HG02763 (cell line): ENCODE measurements around the gene YIPF2.
"Not testable (repeated sequence)": the region's sequence is repeated elsewhere in the genome, so short reads cannot be mapped to it uniquely, and the experiment has no call there.

Experiments used
- ATAC-seq: cut with Tn5 transposase; IDR thresholded peaks from one replicate; pipeline ENCODE4 v1.9.1; 2021; ENCODE audit warnings: mild to moderate bottlenecking, moderate library complexity; ENCODE audit not compliant: unreplicated experiment

Gene YIPF2

DNA sequence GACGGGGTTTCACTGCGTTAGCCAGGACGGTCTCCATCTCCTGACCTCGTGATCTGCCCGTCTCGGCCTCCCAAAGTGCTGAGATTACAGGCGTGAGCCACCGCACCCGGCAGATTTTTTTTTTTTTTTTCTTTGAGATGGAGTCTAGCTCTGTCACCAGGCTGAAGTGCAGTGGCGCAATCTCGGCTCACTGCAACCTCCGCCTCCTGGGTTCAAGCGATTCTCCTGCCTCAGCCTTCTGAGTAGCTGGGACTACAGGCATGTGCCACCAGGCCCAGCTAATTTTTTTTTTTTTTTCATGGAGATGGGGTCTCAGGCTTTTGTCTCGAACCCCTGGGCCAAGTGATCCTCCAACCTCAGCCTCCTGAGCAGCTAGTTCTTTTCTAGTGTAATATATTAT is 13.2 kb upstream of the YIPF2 start:
- ATAC-seq = not testable (repeated sequence)

GRCh38 chr19:10936661-10937084 is 8.2 kb upstream of the YIPF2 start:
- ATAC-seq = no peak

DNA sequence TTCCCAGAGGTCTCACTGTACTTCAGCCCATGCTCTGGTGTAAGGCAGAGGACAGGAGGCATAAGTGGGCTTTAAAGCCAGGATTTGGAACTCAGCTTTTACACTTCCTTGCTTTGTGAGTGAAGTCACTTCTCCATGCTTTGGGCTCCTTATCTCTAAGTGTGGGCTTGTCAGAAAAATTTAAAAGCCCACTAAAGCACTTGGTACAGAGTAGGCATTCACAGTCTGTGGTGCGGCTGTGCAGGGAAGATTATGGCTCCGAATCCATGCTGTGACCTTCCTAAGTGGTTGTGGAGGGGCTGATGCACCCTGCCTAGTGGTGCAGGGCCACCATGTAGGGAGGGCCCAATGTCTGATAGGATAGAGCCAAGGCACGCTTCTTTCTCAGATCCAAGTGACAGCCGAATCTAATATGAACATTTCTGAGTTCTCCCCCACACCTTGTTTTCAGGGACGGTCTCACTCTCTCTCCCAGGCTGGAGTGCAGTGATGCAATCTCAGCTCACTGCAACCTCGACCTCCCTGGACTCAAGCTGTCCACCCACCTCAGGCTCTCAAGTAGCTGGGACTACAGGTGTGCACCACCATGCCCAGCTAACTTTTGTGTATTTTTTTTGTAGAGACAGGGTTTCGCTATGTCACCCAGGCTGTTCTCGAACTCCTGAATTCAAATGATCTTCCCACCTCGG is 7.1 kb upstream of the YIPF2 start:
- no peak for ATAC-seq

GRCh38 chr19:10929402-10929794 is 959 bp upstream of the YIPF2 start:
- no peak for ATAC-seq

GRCh38 chr19:10927730-10928562 is 493 bp downstream of the YIPF2 start:
- no peak for ATAC-seq

DNA sequence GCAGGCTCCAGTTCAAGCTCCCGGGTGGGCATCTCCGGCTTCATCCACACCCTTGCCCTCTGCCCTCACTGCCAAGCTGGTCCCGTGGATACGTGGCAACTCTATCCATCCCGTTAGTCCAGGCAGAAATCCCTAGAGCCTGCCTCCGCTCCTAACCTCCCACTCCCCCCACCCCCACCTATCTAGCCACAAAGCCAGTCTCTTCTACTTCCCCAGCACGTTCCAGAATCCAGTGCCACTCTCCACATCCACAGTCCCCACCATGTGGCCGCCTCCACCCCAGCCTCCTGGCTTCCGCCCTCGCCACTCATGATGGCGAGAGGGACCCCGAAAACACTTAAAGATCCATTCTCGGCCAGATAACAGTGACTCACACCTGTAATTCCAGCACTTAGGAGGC is 3.8 kb downstream of the YIPF2 start:
- no peak for ATAC-seq

GRCh38 chr19:10923260-10924112 is 5.0 kb downstream of the YIPF2 start:
- no peak for ATAC-seq

GRCh38 chr19:10922638-10923014 is 5.8 kb downstream of the YIPF2 start:
- ATAC-seq = no peak

GRCh38 chr19:10921910-10922637 is 6.4 kb downstream of the YIPF2 start:
- no peak for ATAC-seq

GRCh38 chr19:10921199-10921909 is 7.1 kb downstream of the YIPF2 start:
- no peak for ATAC-seq

DNA sequence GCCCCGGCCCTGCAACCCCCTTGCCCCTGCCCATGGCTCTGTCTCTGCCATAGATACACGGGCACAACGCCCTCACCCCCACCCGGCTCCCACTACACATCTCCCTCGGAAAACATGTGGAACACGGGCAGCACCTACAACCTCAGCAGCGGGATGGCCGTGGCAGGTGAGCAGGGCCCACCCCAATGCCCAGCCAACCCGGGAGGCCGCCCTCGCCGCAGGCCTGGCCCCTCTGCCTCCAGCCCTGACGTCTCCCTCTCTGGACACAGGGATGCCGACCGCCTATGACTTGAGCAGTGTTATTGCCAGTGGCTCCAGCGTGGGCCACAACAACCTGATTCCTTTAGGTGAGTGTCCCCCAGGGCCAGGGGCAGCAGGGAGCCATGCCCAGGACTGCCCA is 7.7 kb downstream of the YIPF2 start:
- ATAC-seq = no peak

DNA sequence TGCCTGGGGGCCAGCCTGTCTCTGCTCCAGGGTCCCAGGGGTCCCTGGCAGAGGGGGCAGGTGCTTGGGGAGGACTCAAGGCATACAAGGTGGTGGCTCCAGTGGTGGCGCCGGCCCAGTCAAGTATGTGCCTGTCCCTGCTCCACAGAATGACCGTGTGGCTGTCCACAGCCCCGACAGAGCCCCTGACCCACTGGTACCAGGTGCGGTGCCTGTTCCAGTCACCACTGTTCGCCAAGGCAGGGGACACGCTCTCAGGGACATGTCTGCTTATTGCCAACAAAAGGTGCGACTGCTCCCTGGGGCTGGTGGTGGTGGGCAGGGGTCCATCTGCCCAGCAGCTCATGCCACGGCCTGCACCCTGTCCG is 8.2 kb downstream of the YIPF2 start:
- no peak for ATAC-seq

- no peak for ATAC-seq
These were observed 8.8 kb downstream of the YIPF2 start for GRCh38 chr19:10919352-10920287.

- ATAC-seq = no peak
These were observed 10.1 kb downstream of the YIPF2 start for GRCh38 chr19:10918359-10918758.

- no peak for ATAC-seq
These were observed 11.8 kb downstream of the YIPF2 start for GRCh38 chr19:10916602-10917001.

DNA sequence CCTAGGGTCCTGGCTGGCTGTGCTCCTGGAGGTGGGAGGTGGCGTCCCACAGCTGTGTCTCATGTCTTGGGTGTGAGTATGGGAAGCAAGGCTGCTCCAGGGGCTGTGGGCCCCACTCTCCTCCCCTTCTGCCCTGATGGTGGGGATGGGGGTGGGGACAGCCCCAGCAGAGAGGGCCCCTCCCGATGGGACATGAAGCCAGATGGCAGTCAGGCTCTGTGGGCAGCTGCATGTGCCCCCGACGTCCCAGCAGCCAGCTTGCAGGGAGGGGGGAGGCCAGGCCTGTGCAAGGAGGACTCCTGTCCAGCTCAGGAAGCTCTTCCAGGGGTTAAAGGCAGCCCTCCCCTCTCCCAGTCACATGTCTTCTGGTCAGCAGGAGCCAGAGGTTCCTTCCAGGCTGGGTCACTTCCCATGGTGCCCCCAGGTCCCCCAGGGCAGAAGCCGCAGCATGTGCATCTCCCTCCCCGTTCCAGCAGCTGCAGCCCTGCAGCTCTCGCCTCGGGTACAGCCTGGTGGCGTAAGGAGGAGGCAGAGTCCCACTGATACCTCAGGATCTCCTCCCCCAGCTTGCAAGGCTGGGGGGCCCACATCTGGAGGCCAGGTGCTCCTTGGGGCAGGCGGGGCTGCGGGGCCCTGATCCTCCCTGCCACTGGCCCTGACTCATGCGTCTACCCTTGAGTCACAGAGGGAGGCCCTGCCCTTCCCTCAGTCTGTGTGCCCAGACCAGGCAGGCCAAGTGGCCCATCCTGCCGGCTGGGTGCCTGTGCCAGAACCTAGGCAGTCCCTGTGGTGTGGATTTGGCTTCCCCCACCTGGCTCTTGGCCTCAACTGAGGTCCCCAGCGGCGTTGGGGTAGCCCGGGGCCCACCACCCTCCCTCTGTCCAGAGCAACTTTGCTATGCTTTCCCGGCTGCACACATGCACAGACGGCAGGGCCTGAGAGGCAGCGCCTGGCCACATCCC is 13.0 kb downstream of the YIPF2 start:
- no peak for ATAC-seq

DNA sequence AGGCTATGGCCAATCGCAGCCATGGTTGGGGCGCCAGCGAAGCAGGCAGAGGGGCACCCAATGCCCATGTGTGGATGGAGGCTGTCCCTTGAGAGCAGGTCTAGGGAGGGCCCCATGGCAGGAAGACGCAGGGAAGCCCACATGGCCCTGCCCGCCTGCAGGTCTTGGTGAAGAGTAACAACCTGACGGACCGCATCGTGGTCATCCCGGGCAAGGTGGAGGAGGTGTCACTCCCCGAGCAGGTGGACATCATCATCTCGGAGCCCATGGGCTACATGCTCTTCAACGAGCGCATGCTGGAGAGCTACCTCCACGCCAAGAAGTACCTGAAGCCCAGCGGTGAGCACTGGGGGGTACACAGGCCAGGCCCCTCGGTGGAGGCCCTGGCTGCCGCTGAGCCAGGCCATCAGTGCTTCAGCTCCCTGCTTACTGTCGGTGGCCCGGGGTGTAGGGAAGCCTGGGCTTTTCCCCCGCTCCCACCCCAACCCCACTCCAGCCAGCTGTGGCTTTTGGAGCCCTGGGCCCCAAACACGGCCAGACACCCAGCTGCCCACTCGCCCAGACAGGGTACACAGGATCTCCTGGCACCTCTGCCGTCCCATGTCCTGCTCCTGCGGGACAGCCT is 14.6 kb downstream of the YIPF2 start:
- ATAC-seq = no peak

GRCh38 chr19:10912619-10913018 is 15.8 kb downstream of the YIPF2 start:
- no peak for ATAC-seq
